ENCODE data around the gene PHACTR1. TPM values are rescaled to one million over a fixed set of nuclear protein-coding genes. Genes with fewer than 3 reads are reported as not detected.

Gene PHACTR1
- total RNA-seq, 1 donor from 2014 or later, result 8.5 TPM

- H3K27me3 ChIP-seq (ENCODE audit: insufficient read depth, low read length), result no peaks in the 10 kb centered on the region
- peaks cover 9% of the 10 kb centered on the region for H3K4me1 ChIP-seq (ENCODE audit: insufficient read depth, low read length)
- no peaks in the 10 kb centered on the region for H3K27me3 Mint-ChIP-seq (ENCODE audit: low read depth, unreplicated experiment)
- TF ChIP-seq EZH2 (IDR thresholded peaks at IDR 0.05; ENCODE audit: insufficient read depth, low read length) (no peak), CTCF (IDR thresholded peaks at IDR 0.05; ENCODE audit: insufficient read depth, low read depth, low read length) (no peak)
- DNase-seq (ENCODE audit: low read depth) (no peak), FAIRE-seq (no peak)
- H3K79me2 ChIP-seq (ENCODE audit: insufficient read depth, low read length), result no peaks in the 10 kb centered on the region
- peaks cover 12% of the 10 kb centered on the region for H3K4me1 Mint-ChIP-seq (ENCODE audit: low read depth, unreplicated experiment)
- no peak overlapping the region for H3K9ac ChIP-seq (ENCODE audit: low read length)
- peaks cover 6% of the 10 kb centered on the region for H3K36me3 Mint-ChIP-seq (ENCODE audit: low read depth, unreplicated experiment)
- H4K20me1 ChIP-seq (ENCODE audit: insufficient read depth, low read length), result no peaks in the 10 kb centered on the region
- H3K4me2 ChIP-seq (ENCODE audit: low read length), result no peak overlapping the region
- H3K9me3 Mint-ChIP-seq (ENCODE audit: unreplicated experiment), result no peaks in the 10 kb centered on the region
- H3K4me3 ChIP-seq (ENCODE audit: insufficient read depth, low read depth, low read length), result no peak overlapping the region
- H3K27ac ChIP-seq (ENCODE audit: low read depth, low read length), result no peak overlapping the region
- no peak overlapping the region for H2AFZ ChIP-seq (ENCODE audit: low read depth, low read length)
- H3K9me3 ChIP-seq (ENCODE audit: insufficient read depth, low read depth, low read length), result no peaks in the 10 kb centered on the region
- H3K4me3 Mint-ChIP-seq (ENCODE audit: unreplicated experiment), result no peak overlapping the region
- H3K36me3 ChIP-seq (ENCODE audit: insufficient read depth, low read length), result no peaks in the 10 kb centered on the region
- no peak overlapping the region for H3K27ac Mint-ChIP-seq (ENCODE audit: unreplicated experiment)
Observed at GRCh38 chr6:12961761-12962160, 245.2 kb downstream of the PHACTR1 start.

GRCh38 chr6:12962529-12962928 is 246.0 kb downstream of the PHACTR1 start:
- H3K4me1 Mint-ChIP-seq (ENCODE audit: low read depth, unreplicated experiment), result peaks cover 12% of the 10 kb centered on the region
- H3K36me3 Mint-ChIP-seq (ENCODE audit: low read depth, unreplicated experiment), result peaks cover 6% of the 10 kb centered on the region
- DNase-seq (ENCODE audit: low read depth), result no peak
- Histone ChIP-seq H3K9me3 (ENCODE audit: insufficient read depth, low read depth, low read length) (no peaks in the 10 kb centered on the region), H3K4me3 (ENCODE audit: insufficient read depth, low read depth, low read length) (no peak overlapping the region), H3K27ac (ENCODE audit: low read depth, low read length) (no peak overlapping the region), H3K4me1 (ENCODE audit: insufficient read depth, low read length) (peaks cover 9% of the 10 kb centered on the region), H3K36me3 (ENCODE audit: insufficient read depth, low read length) (no peaks in the 10 kb centered on the region), H3K9ac (ENCODE audit: low read length) (no peak overlapping the region), H3K4me2 (ENCODE audit: low read length) (peak overlapping the region; percentile 52), H2AFZ (ENCODE audit: low read depth, low read length) (peak overlapping the region; percentile 45), H3K27me3 (ENCODE audit: insufficient read depth, low read length) (no peaks in the 10 kb centered on the region), H3K79me2 (ENCODE audit: insufficient read depth, low read length) (no peaks in the 10 kb centered on the region), H4K20me1 (ENCODE audit: insufficient read depth, low read length) (no peaks in the 10 kb centered on the region)
- H3K27me3 Mint-ChIP-seq (ENCODE audit: low read depth, unreplicated experiment), result no peaks in the 10 kb centered on the region
- H3K27ac Mint-ChIP-seq (ENCODE audit: unreplicated experiment), result no peak overlapping the region
- H3K9me3 Mint-ChIP-seq (ENCODE audit: unreplicated experiment), result no peaks in the 10 kb centered on the region
- FAIRE-seq, result no peak
- no peak overlapping the region for H3K4me3 Mint-ChIP-seq (ENCODE audit: unreplicated experiment)
- TF ChIP-seq CTCF (IDR thresholded peaks at IDR 0.05; ENCODE audit: insufficient read depth, low read depth, low read length) (no peak), EZH2 (IDR thresholded peaks at IDR 0.05; ENCODE audit: insufficient read depth, low read length) (no peak)

GRCh38 chr6:12962987-12963386 is 246.4 kb downstream of the PHACTR1 start:
- H3K4me1 Mint-ChIP-seq (ENCODE audit: low read depth, unreplicated experiment), result peaks cover 12% of the 10 kb centered on the region
- Histone ChIP-seq H4K20me1 (ENCODE audit: insufficient read depth, low read length) (no peaks in the 10 kb centered on the region), H2AFZ (ENCODE audit: low read depth, low read length) (peak overlapping the region; percentile 45), H3K9me3 (ENCODE audit: insufficient read depth, low read depth, low read length) (no peaks in the 10 kb centered on the region), H3K36me3 (ENCODE audit: insufficient read depth, low read length) (no peaks in the 10 kb centered on the region), H3K4me3 (ENCODE audit: insufficient read depth, low read depth, low read length) (no peak overlapping the region), H3K4me1 (ENCODE audit: insufficient read depth, low read length) (peaks cover 5% of the 10 kb centered on the region), H3K27ac (ENCODE audit: low read depth, low read length) (no peak overlapping the region), H3K27me3 (ENCODE audit: insufficient read depth, low read length) (no peaks in the 10 kb centered on the region), H3K4me2 (ENCODE audit: low read length) (peak overlapping the region; percentile 52), H3K9ac (ENCODE audit: low read length) (no peak overlapping the region), H3K79me2 (ENCODE audit: insufficient read depth, low read length) (no peaks in the 10 kb centered on the region)
- no peak for TF ChIP-seq EZH2 (IDR thresholded peaks at IDR 0.05; ENCODE audit: insufficient read depth, low read length)
- TF ChIP-seq CTCF (IDR thresholded peaks at IDR 0.05; ENCODE audit: insufficient read depth, low read depth, low read length), result no peak
- H3K4me3 Mint-ChIP-seq (ENCODE audit: unreplicated experiment), result no peak overlapping the region
- H3K36me3 Mint-ChIP-seq (ENCODE audit: low read depth, unreplicated experiment), result peaks cover 6% of the 10 kb centered on the region
- DNase-seq (ENCODE audit: low read depth), result peak; percentile 16
- H3K9me3 Mint-ChIP-seq (ENCODE audit: unreplicated experiment), result no peaks in the 10 kb centered on the region
- FAIRE-seq, result peak; percentile 13
- peak overlapping the region; percentile 16 for H3K27ac Mint-ChIP-seq (ENCODE audit: unreplicated experiment)
- no peaks in the 10 kb centered on the region for H3K27me3 Mint-ChIP-seq (ENCODE audit: low read depth, unreplicated experiment)

Data from astrocyte (in vitro differentiated cells and primary cell).